HFFc6 (cell line): ENCODE data around the gene FMOD. TPM values are rescaled to one million over a fixed set of nuclear protein-coding genes. Genes with fewer than 3 reads are reported as not detected.
A peak's percentile ranks its signal among the peaks of the same experiment; 100 is the strongest.

Source experiments
- DNase-seq: peaks from one replicate; pipeline ENCODE4 v3.0.0-alpha.2; 2018
- H3K27ac Mint-ChIP-seq: 2 replicates; pipeline ENCODE4 v1.8.0; 2020; ENCODE audit warnings: mild to moderate bottlenecking, mixed read lengths
- H3K27me3 Mint-ChIP-seq: 2 replicates; pipeline ENCODE4 v1.8.0; 2021; ENCODE audit warnings: mild to moderate bottlenecking, moderate library complexity, mixed read lengths; ENCODE audit not compliant: insufficient read depth
- H3K36me3 Mint-ChIP-seq: 2 replicates; pipeline ENCODE4 v1.8.0; 2021; ENCODE audit warnings: low read depth, mixed read lengths
- H3K4me1 Mint-ChIP-seq: 2 replicates; pipeline ENCODE4 v1.8.0; 2020; ENCODE audit warnings: low read depth, mixed read lengths
- H3K4me3 Mint-ChIP-seq: 2 replicates; pipeline ENCODE4 v1.8.0; 2020; ENCODE audit warnings: mild to moderate bottlenecking, moderate library complexity, mixed read lengths
- H3K9me3 Mint-ChIP-seq: 2 replicates; pipeline ENCODE4 v1.8.0; 2020; ENCODE audit warnings: mild to moderate bottlenecking, mixed read lengths
- CTCF ChIP-seq: fragments of 200-600 bp; sonication (generic); IDR thresholded peaks from 2 replicates; pipeline ENCODE4 v1.5.0; 2021; ENCODE audit warnings: antibody characterized with exemption, mild to moderate bottlenecking
- total RNA-seq, 6 experiments: library from RNA; stranded (reverse); fragmentation: NEBNext Ultra II Directional; extraction: Animal tissue kit (Norgen Biotek cat#: 25700); gene quantifications; 2 replicates in 1 of 6; 3 replicates in 5 of 6; pipeline ENCODE4 v1.2.3, GENCODE V29; 2021

The FMOD gene
- total RNA-seq, 6 experiments from 2014 or later = 0.19 to 0.66 (median 0.34) TPM

GRCh38 chr1:203373991-203374390, 23.1 kb upstream of the FMOD start:
- H3K27ac Mint-ChIP-seq = no peak overlapping the region
- H3K9me3 Mint-ChIP-seq = no peaks in the 10 kb centered on the region
- peaks cover 6% of the 10 kb centered on the region for H3K4me1 Mint-ChIP-seq
- H3K4me3 Mint-ChIP-seq = no peak overlapping the region
- peaks cover 35% of the 10 kb centered on the region for H3K27me3 Mint-ChIP-seq
- DNase-seq = no peak
- TF ChIP-seq CTCF = no peak
- H3K36me3 Mint-ChIP-seq = no peaks in the 10 kb centered on the region

- no peak for TF ChIP-seq CTCF
- H3K9me3 Mint-ChIP-seq = no peaks in the 10 kb centered on the region
- H3K36me3 Mint-ChIP-seq = no peaks in the 10 kb centered on the region
- H3K27ac Mint-ChIP-seq = no peak overlapping the region
- peaks cover 9% of the 10 kb centered on the region for H3K4me1 Mint-ChIP-seq
- DNase-seq = no peak
- H3K27me3 Mint-ChIP-seq = peaks cover 34% of the 10 kb centered on the region
- no peak overlapping the region for H3K4me3 Mint-ChIP-seq
Observed at GRCh38 chr1:203373002-203373401, 22.1 kb upstream of the FMOD start.

GRCh38 chr1:203371288-203371687, 20.4 kb upstream of the FMOD start:
- no peaks in the 10 kb centered on the region for H3K36me3 Mint-ChIP-seq
- no peak for DNase-seq
- H3K4me1 Mint-ChIP-seq = peaks cover 9% of the 10 kb centered on the region
- H3K4me3 Mint-ChIP-seq = no peak overlapping the region
- TF ChIP-seq CTCF = no peak
- H3K27me3 Mint-ChIP-seq = peaks cover 26% of the 10 kb centered on the region
- H3K27ac Mint-ChIP-seq = no peak overlapping the region
- H3K9me3 Mint-ChIP-seq = no peaks in the 10 kb centered on the region

- Mint-ChIP-seq H3K9me3 (no peaks in the 10 kb centered on the region), H3K4me3 (no peak overlapping the region), H3K27ac (no peak overlapping the region), H3K36me3 (no peaks in the 10 kb centered on the region), H3K4me1 (peaks cover 9% of the 10 kb centered on the region), H3K27me3 (peaks cover 29% of the 10 kb centered on the region)
- no peak for DNase-seq
- no peak for TF ChIP-seq CTCF
Observed at GRCh38 chr1:203369666-203370065, 18.7 kb upstream of the FMOD start.

- peaks cover 32% of the 10 kb centered on the region for H3K27me3 Mint-ChIP-seq
- peak; percentile 53 for DNase-seq
- H3K4me3 Mint-ChIP-seq = no peak overlapping the region
- H3K36me3 Mint-ChIP-seq = no peaks in the 10 kb centered on the region
- H3K27ac Mint-ChIP-seq = no peak overlapping the region
- peaks cover 9% of the 10 kb centered on the region for H3K4me1 Mint-ChIP-seq
- peak; percentile 62 for TF ChIP-seq CTCF
- H3K9me3 Mint-ChIP-seq = no peaks in the 10 kb centered on the region
Observed at GRCh38 chr1:203368624-203369451, 17.9 kb upstream of the FMOD start.
